HCT116 (cell line): ENCODE measurements around the gene MMP21.

Source experiments
- CEBPB ChIP-seq: IDR thresholded peaks from 2 replicates; pipeline ENCODE4 v1.6.1; 2012; ENCODE audit warnings: low read depth
- CTCF ChIP-seq, 3 experiments: fragments of 200-600 bp in 1 of 3; sonication (generic) in 1 of 3; IDR thresholded peaks in 2 of 3; conservative IDR thresholded peaks in 1 of 3; 2 replicates each; pipeline ENCODE4 v1.5.1; 2012 to 2017; ENCODE audit warnings: low read depth in 2 of 3, low read length in 2 of 3, antibody characterized with exemption in 1 of 3, borderline replicate concordance in 1 of 3, control low read depth in 1 of 3, mild to moderate bottlenecking in 1 of 3, mixed read lengths in 1 of 3, mixed run types in 1 of 3, moderate library complexity in 1 of 3; ENCODE audit not compliant: insufficient read depth in 1 of 3
- EGR1 ChIP-seq: IDR thresholded peaks from 2 replicates; pipeline ENCODE4 v1.6.1; 2012; ENCODE audit warnings: low read depth
- EZH2 ChIP-seq: fragments of 200-600 bp; sonication (generic); IDR thresholded peaks from 2 replicates; pipeline ENCODE4 v1.6.1; 2017; ENCODE audit warnings: antibody characterized with exemption, mixed run types
- EZH2phosphoT487 ChIP-seq: fragments of 200-600 bp; IDR thresholded peaks from 2 replicates; pipeline ENCODE4 v1.6.1; 2018; ENCODE audit warnings: antibody characterized with exemption, borderline replicate concordance
- POLR2A ChIP-seq: IDR thresholded peaks from 2 replicates; pipeline ENCODE4 v1.7.0; 2011; ENCODE audit warnings: borderline replicate concordance; ENCODE audit not compliant: insufficient read depth, insufficient read length; ENCODE audit errors: extremely low read depth
- POLR2AphosphoS5 ChIP-seq: IDR thresholded peaks from 2 replicates; pipeline ENCODE4 v1.6.1; 2011; ENCODE audit warnings: mild to moderate bottlenecking, low read depth, low read length, moderate library complexity
- SIN3A ChIP-seq: IDR thresholded peaks from 2 replicates; pipeline ENCODE4 v1.6.1; 2012; ENCODE audit warnings: low read depth
- SRF ChIP-seq: IDR thresholded peaks from 2 replicates; pipeline ENCODE4 v1.6.1; 2012; ENCODE audit warnings: low read depth
- TF ChIP-seq, protein P1 (sequence below): IDR thresholded peaks from 2 replicates; pipeline ENCODE4 v1.6.1; 2012
- TF ChIP-seq, protein P2 (sequence below): IDR thresholded peaks from 2 replicates; pipeline ENCODE4 v1.6.1; 2012; ENCODE audit warnings: low read depth

- TF ChIP-seq SRF (no peak), CTCF (IDR thresholded peaks at IDR 0.05 in 2 of 3, conservative IDR thresholded peaks at IDR 0.05 in 1 of 3; ENCODE audit: borderline replicate concordance in 1 of 3, insufficient read depth in 1 of 3, low read depth in 2 of 3, low read length in 2 of 3) (no peak), EGR1 (no peak), EZH2phosphoT487 (no peak), CEBPB (no peak), POLR2AphosphoS5 (no peak), EZH2 (no peak), SIN3A (no peak), POLR2A (no peak)
- TF ChIP-seq, protein P1, sequence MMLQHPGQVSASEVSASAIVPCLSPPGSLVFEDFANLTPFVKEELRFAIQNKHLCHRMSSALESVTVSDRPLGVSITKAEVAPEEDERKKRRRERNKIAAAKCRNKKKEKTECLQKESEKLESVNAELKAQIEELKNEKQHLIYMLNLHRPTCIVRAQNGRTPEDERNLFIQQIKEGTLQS: no peak
- TF ChIP-seq, protein P2, sequence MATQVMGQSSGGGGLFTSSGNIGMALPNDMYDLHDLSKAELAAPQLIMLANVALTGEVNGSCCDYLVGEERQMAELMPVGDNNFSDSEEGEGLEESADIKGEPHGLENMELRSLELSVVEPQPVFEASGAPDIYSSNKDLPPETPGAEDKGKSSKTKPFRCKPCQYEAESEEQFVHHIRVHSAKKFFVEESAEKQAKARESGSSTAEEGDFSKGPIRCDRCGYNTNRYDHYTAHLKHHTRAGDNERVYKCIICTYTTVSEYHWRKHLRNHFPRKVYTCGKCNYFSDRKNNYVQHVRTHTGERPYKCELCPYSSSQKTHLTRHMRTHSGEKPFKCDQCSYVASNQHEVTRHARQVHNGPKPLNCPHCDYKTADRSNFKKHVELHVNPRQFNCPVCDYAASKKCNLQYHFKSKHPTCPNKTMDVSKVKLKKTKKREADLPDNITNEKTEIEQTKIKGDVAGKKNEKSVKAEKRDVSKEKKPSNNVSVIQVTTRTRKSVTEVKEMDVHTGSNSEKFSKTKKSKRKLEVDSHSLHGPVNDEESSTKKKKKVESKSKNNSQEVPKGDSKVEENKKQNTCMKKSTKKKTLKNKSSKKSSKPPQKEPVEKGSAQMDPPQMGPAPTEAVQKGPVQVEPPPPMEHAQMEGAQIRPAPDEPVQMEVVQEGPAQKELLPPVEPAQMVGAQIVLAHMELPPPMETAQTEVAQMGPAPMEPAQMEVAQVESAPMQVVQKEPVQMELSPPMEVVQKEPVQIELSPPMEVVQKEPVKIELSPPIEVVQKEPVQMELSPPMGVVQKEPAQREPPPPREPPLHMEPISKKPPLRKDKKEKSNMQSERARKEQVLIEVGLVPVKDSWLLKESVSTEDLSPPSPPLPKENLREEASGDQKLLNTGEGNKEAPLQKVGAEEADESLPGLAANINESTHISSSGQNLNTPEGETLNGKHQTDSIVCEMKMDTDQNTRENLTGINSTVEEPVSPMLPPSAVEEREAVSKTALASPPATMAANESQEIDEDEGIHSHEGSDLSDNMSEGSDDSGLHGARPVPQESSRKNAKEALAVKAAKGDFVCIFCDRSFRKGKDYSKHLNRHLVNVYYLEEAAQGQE: no peak
Observed at GRCh38 chr10:125762692-125763648, 12.7 kb downstream of the MMP21 start.
